Brain microvascular endothelial cell (primary cell): ENCODE data around the gene KLF8.

Experiments used
- DNase-seq: peaks from one replicate; pipeline ENCODE4 v3.0.0-alpha.2; 2020
- H3K27ac ChIP-seq: fragments of 250-450 bp; sonication (Bioruptor Pico); 2 replicates; pipeline ENCODE4 v1.5.1; 2020; ENCODE audit warnings: mild to moderate bottlenecking, moderate library complexity
- H3K27me3 ChIP-seq: fragments of 250-450 bp; sonication (Bioruptor Pico); replicated peaks from 2 replicates; pipeline ENCODE4 v1.5.1; 2020; ENCODE audit warnings: mild to moderate bottlenecking
- H3K36me3 ChIP-seq: fragments of 250-450 bp; sonication (Bioruptor Pico); replicated peaks from 2 replicates; pipeline ENCODE4 v1.5.1; 2020; ENCODE audit warnings: mild to moderate bottlenecking
- H3K4me3 ChIP-seq: 2 replicates; pipeline ENCODE4 v1.5.1; 2011; ENCODE audit warnings: low read depth, mild to moderate bottlenecking, control low read depth, low read length, moderate library complexity
- in situ Hi-C: cut with HindIII; loops from 2 replicates; pipeline ENCODE4 v1.10.0; 2017; ENCODE audit warnings: low sequenced_read_pairs, low pct_ligation_motif_present
- TF ChIP-seq, protein P1 (sequence below): IDR thresholded peaks from 2 replicates; pipeline ENCODE4 v1.5.1; 2011; ENCODE audit warnings: low read depth, mild to moderate bottlenecking, moderate library complexity, low read length, control low read depth, inconsistent platforms; ENCODE audit errors: missing control alignments

KLF8 gene

DNA sequence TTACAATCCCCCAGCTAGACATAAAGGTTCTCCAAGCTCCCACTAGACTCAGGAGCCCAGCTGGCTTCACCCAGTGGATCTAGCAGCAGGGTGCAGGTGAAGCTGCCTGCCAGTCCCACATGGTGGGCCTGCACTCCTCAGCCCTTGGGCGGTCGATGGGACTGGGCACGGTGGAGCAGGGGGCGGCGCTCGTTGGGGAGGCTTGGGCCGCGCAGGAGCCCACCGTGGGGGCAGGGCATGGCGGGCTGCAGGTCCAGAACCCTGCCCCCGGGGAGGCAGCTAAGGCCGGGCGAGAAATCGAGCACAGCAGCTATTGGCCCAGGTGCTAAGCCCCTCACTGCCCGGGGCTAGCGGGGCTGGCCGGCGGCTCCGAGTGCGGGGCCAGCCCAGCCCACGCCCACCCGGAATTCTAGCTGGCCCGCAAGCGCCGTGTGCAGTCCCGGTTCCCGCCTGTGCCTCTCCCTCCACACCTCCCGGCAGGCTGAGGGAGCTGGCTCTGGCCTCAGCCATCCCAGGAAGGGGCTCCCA is 9.6 kb upstream of the KLF8 start:
- Histone ChIP-seq H3K27ac (no peak overlapping the region), H3K27me3 (no peaks in the 10 kb centered on the region), H3K36me3 (no peaks in the 10 kb centered on the region), H3K4me3 (no peak overlapping the region)
- TF ChIP-seq, protein P1, sequence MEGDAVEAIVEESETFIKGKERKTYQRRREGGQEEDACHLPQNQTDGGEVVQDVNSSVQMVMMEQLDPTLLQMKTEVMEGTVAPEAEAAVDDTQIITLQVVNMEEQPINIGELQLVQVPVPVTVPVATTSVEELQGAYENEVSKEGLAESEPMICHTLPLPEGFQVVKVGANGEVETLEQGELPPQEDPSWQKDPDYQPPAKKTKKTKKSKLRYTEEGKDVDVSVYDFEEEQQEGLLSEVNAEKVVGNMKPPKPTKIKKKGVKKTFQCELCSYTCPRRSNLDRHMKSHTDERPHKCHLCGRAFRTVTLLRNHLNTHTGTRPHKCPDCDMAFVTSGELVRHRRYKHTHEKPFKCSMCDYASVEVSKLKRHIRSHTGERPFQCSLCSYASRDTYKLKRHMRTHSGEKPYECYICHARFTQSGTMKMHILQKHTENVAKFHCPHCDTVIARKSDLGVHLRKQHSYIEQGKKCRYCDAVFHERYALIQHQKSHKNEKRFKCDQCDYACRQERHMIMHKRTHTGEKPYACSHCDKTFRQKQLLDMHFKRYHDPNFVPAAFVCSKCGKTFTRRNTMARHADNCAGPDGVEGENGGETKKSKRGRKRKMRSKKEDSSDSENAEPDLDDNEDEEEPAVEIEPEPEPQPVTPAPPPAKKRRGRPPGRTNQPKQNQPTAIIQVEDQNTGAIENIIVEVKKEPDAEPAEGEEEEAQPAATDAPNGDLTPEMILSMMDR, result no peak
- DNase-seq, result no peak
- in situ Hi-C loops, result no loop called here

DNA sequence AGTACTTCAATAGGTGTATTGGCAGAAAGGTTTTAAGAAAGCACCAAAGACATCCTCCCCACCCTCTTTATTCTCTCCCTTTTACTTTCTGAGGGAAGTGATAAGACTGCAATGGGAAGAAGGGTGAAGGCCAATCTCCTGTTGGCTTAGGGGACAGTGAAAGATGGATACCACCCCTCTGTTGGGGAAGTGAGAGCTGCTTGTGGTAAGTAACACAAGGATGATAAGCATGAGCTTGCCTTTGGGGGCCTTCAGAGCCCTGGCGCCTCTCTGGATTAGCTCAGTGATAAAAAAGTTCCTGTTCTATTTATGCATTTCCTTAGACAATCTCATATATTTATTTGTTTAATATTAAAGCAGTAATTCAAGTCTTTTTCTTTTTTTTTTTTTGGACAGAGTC is 5.2 kb upstream of the KLF8 start:
- no peak for DNase-seq
- H3K27ac ChIP-seq, result no peak overlapping the region
- H3K27me3 ChIP-seq, result no peaks in the 10 kb centered on the region
- no peak overlapping the region for H3K4me3 ChIP-seq
- TF ChIP-seq, protein P1, result no peak
- in situ Hi-C loops, result no loop called here
- H3K36me3 ChIP-seq, result no peaks in the 10 kb centered on the region

DNA sequence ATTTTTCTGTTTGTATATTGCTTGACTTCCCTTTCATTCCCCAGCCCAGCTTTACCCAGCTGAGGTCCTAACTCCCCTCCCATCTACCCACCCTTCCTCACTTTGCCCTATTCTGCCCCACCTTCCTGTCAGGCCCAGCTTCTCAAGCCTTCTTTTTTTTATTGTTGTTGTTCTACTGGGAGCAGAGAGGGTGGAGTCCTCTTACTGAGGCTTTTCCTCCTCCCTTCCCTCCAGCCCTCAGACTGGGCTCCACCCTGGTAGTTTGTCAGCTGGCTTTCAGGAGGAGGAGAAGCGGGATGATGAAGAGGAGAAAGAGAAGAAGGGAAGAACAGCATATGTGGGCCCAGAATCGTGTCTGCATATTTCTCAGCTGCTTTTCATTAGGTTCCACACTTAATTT is 3.2 kb upstream of the KLF8 start:
- Histone ChIP-seq H3K4me3 (no peak overlapping the region), H3K27me3 (no peaks in the 10 kb centered on the region), H3K27ac (no peak overlapping the region), H3K36me3 (no peaks in the 10 kb centered on the region)
- TF ChIP-seq, protein P1, result no peak
- in situ Hi-C loops, result no loop called here
- DNase-seq, result no peak

DNA sequence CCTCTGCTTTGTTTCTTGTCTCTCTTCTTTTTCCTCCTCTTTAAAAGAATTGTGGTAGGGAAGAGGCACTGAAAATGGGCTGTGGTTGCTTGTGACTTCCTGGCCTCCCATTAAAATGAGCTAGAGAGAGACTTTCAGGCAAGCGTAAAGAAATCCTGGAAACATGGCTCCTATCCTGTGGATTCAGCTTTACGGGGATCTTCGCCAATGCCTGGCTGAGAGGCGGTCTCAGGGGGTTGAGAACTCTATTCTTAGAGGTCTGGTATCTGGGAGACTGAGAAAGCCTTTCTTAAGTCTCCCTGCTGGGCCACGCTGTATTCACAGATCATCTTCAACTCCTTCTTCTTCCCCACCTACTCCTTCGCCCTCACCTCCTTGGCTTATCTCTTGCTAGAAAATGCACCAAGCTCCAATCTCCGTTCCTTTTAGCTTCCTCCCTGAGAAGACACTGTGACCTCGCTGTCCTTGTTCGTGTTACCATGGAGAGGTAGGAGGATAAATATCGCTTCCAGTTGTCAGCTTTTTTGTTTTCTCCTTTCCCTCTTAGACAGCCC is 542 bp upstream of the KLF8 start:
- no peaks in the 10 kb centered on the region for H3K36me3 ChIP-seq
- no peak for DNase-seq
- H3K27ac ChIP-seq, result no peak overlapping the region
- no peak overlapping the region for H3K4me3 ChIP-seq
- H3K27me3 ChIP-seq, result no peaks in the 10 kb centered on the region
- TF ChIP-seq, protein P1, result no peak
- in situ Hi-C loops, result no loop called here

DNA sequence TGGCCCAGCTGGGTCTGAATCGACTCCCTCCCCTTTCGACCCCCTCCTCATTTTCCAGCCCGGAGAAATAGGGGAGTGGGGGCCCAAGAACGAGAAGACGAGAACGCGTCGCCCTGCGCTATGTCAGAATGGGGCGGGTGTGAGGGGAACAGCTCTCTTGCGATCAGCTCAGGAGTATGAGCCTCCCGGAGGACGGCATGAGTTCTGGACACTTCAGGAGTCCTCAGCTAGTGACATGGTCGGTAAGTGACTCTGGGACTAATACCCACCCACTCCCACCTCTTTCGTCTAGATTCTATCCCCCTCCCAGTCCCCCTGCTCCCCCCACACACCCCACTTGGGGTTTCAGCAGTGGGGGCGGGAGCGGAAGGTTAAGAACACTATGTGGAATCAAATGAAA is 944 bp downstream of the KLF8 start:
- TF ChIP-seq, protein P1, result no peak
- in situ Hi-C loops, result no loop called here
- H3K27me3 ChIP-seq, result no peaks in the 10 kb centered on the region
- DNase-seq, result no peak
- no peaks in the 10 kb centered on the region for H3K36me3 ChIP-seq
- no peak overlapping the region for H3K4me3 ChIP-seq
- no peak overlapping the region for H3K27ac ChIP-seq

DNA sequence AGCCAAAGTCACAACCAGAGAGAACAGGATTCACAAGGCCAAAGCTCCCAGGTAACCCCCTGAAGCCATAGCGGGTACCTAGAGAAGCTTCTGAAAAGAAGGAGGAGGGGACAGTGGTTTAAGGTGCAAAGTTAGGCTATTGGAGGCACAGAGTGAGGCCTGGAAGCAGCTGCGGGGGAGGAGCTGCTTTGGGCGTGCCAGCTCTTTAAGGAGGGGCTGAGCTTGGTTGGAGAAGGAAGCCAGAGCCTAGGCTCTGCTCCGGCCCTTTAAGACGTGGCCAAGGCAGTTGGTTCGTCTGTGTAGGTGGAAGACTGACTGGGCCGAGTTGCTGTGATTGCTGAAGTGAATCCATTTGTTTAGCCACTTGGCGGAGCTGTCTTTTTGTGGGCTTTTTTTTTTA is 1.5 kb downstream of the KLF8 start:
- H3K36me3 ChIP-seq, result no peaks in the 10 kb centered on the region
- H3K4me3 ChIP-seq, result no peak overlapping the region
- TF ChIP-seq, protein P1, result no peak
- no peak for DNase-seq
- no peaks in the 10 kb centered on the region for H3K27me3 ChIP-seq
- in situ Hi-C loops, result no loop called here
- H3K27ac ChIP-seq, result no peak overlapping the region
